Natural killer cell (primary cell): Measurements from ENCODE around the gene TNS3. TPM values are rescaled to one million over a fixed set of nuclear protein-coding genes. Genes with fewer than 3 reads are reported as not detected.

Source experiments
- ATAC-seq, 3 donors: fragments of 150-1000 bp in 2 of 3; fragments of 200-7000 bp in 1 of 3; cut with Tn5 transposase; 1 replicate in 1 of 3; 2 replicates in 2 of 3; pipeline ENCODE4 v1.10.0; 2021; ENCODE audit warnings: mild to moderate bottlenecking in 2 of 3, moderate library complexity in 2 of 3
- DNase-seq, 2 donors: peaks; one replicate each; pipeline versions ENCODE4 v3.0.0 to v3.0.0-alpha.2; 2013 to 2021; ENCODE audit warnings: mixed read lengths in 1 of 2
- H3K27ac ChIP-seq: one replicate; pipeline ENCODE4 v1.5.1; 2013; ENCODE audit warnings: mild to moderate bottlenecking, low read length
- H3K27me3 ChIP-seq: one replicate; pipeline ENCODE4 v1.6.1; 2013; ENCODE audit warnings: low read length; ENCODE audit not compliant: control insufficient read depth, insufficient read depth
- H3K36me3 ChIP-seq: one replicate; pipeline ENCODE4 v1.6.1; 2013; ENCODE audit warnings: low read length; ENCODE audit not compliant: control insufficient read depth, insufficient read depth
- H3K4me1 ChIP-seq: one replicate; pipeline ENCODE4 v1.6.1; 2013; ENCODE audit warnings: low read length; ENCODE audit not compliant: control insufficient read depth, insufficient read depth
- H3K4me3 ChIP-seq: one replicate; pipeline ENCODE4 v1.5.1; 2013; ENCODE audit warnings: low read length
- H3K9me3 ChIP-seq: one replicate; pipeline ENCODE4 v1.6.1; 2013; ENCODE audit warnings: low read length; ENCODE audit not compliant: control insufficient read depth, insufficient read depth
- H3K27ac Mint-ChIP-seq, 2 donors: one replicate each; pipeline ENCODE4 v1.8.0; 2022; ENCODE audit warnings: mild to moderate bottlenecking in 2 of 2, mixed read lengths in 2 of 2, moderate library complexity in 1 of 2
- H3K27me3 Mint-ChIP-seq, 2 donors: one replicate each; pipeline ENCODE4 v1.8.0; 2022; ENCODE audit warnings: low read depth in 2 of 2, mixed read lengths in 2 of 2
- H3K36me3 Mint-ChIP-seq: one replicate; pipeline ENCODE4 v1.8.0; 2022; ENCODE audit warnings: mixed read lengths
- H3K4me1 Mint-ChIP-seq, 2 donors: one replicate each; pipeline ENCODE4 v1.8.0; 2022; ENCODE audit warnings: mixed read lengths in 2 of 2
- H3K4me3 Mint-ChIP-seq: one replicate; pipeline ENCODE4 v1.8.0; 2022; ENCODE audit warnings: mild to moderate bottlenecking, moderate library complexity, mixed read lengths
- H3K9me3 Mint-ChIP-seq, 2 donors: one replicate each; pipeline ENCODE4 v1.8.0; 2022; ENCODE audit warnings: mixed read lengths in 2 of 2
- CTCF ChIP-seq: fragments of 200-600 bp; IDR thresholded peaks from one replicate; pipeline ENCODE4 v1.8.0; 2022; ENCODE audit warnings: antibody characterized with exemption
- WGBS: methylation state at CpG from one replicate; pipeline ENCODE4 v1.1.7; 2013; ENCODE audit warnings: missing lambda C conversion rate; ENCODE audit not compliant: insufficient coverage; 5-methylcytosine and 5-hydroxymethylcytosine counted together
- intact Hi-C: fragments of 100-400 bp; cut with micrococcal nuclease; formaldehyde crosslinking; loops from one replicate; pipeline ENCODE4 v1.14.2; 2022
- total RNA-seq, 4 donors: library from RNA; stranded (reverse); fragments of 120-200 nt in 1 of 4; gene quantifications; one replicate each; pipeline versions ENCODE4 v1.2.3 to v1.2.4, GENCODE V29; 2013 to 2022

TNS3 gene
- total RNA-seq, 3 donors from 2014 or later (not counting 1 experiment from before 2014, with no cell fraction given): 1.6 to 3.5 (median 2.9) TPM

- Mint-ChIP-seq H3K4me3 (no peak overlapping the region), H3K27ac (no peak overlapping the region), H3K27me3 (no peaks in the 10 kb centered on the region), H3K36me3 (no peaks in the 10 kb centered on the region), H3K9me3 (no peaks in the 10 kb centered on the region), H3K4me1 (no peaks in the 10 kb centered on the region)
- Histone ChIP-seq H3K9me3 (no peaks in the 10 kb centered on the region), H3K36me3 (no peaks in the 10 kb centered on the region), H3K4me1 (peaks cover 3% of the 10 kb centered on the region), H3K4me3 (no peak overlapping the region), H3K27me3 (no peaks in the 10 kb centered on the region), H3K27ac (no peak overlapping the region)
- TF ChIP-seq CTCF: no peak
- DNase-seq: no peak
- intact Hi-C loops: no loop called here
- ATAC-seq: no peak
- 74% methylated on average over 6 of the region's 10 CpGs for WGBS
Measured at GRCh38 chr7:47428768-47429472, 153.0 kb downstream of the TNS3 start.

- Mint-ChIP-seq H3K36me3 (no peaks in the 10 kb centered on the region), H3K4me1 (no peaks in the 10 kb centered on the region), H3K9me3 (no peaks in the 10 kb centered on the region), H3K27me3 (no peaks in the 10 kb centered on the region), H3K27ac (no peak overlapping the region), H3K4me3 (no peak overlapping the region)
- Histone ChIP-seq H3K4me1 (peaks cover 3% of the 10 kb centered on the region), H3K36me3 (no peaks in the 10 kb centered on the region), H3K27ac (no peak overlapping the region), H3K27me3 (no peaks in the 10 kb centered on the region), H3K9me3 (no peaks in the 10 kb centered on the region), H3K4me3 (no peak overlapping the region)
- intact Hi-C loops: no loop called here
- DNase-seq (no peak), ATAC-seq (no peak)
- 77% methylated on average over 12 of the region's 12 CpGs for WGBS
- TF ChIP-seq CTCF: no peak
Measured at GRCh38 chr7:47428052-47428767, 153.7 kb downstream of the TNS3 start.

GRCh38 chr7:47427051-47427643, 154.8 kb downstream of the TNS3 start:
- Mint-ChIP-seq H3K4me3 (no peak overlapping the region), H3K27me3 (no peaks in the 10 kb centered on the region), H3K9me3 (no peaks in the 10 kb centered on the region), H3K27ac (no peak overlapping the region), H3K4me1 (no peaks in the 10 kb centered on the region), H3K36me3 (no peaks in the 10 kb centered on the region)
- H3K27me3 ChIP-seq: no peaks in the 10 kb centered on the region
- H3K27ac ChIP-seq: no peak overlapping the region
- 84% methylated on average over 5 of the region's 6 CpGs for WGBS
- intact Hi-C loops: no loop called here
- DNase-seq: no peak
- no peak for ATAC-seq
- no peaks in the 10 kb centered on the region for H3K36me3 ChIP-seq
- TF ChIP-seq CTCF: no peak
- no peak overlapping the region for H3K4me3 ChIP-seq
- peaks cover 3% of the 10 kb centered on the region for H3K4me1 ChIP-seq
- no peaks in the 10 kb centered on the region for H3K9me3 ChIP-seq
